ENCODE data around the gene ZNF488.
A peak's percentile ranks its signal among the peaks of the same experiment; 100 is the strongest.

Gene ZNF488

GRCh38 chr10:47384148-47384921 is at the start of gene ZNF488:
ZNF488 (minus strand) TSS chr10:47384293; CDS start chr10:47368829, 15,464 bp downstream.
- H3K9me2 ChIP-seq (replicated peaks; ENCODE audit: low read depth, low read length) = no peaks in the 10 kb centered on the region
- H3F3A ChIP-seq (ENCODE audit: low read depth) = no peaks in the 10 kb centered on the region
- H3K79me2 ChIP-seq (ENCODE audit: insufficient read depth, low read length) = no peaks in the 10 kb centered on the region
- peak within 1 kb of the TSS; percentile 57 for H3K9ac ChIP-seq (ENCODE audit: low read depth, low read length, poor library complexity, severe bottlenecking)
- peak within 1 kb of the TSS; percentile 74 for H3K4me3 ChIP-seq (ENCODE audit: low read length, poor library complexity, severe bottlenecking)
- peaks cover 14% of the 10 kb centered on the region for H3K4me1 ChIP-seq (ENCODE audit: insufficient read depth, low read length, poor library complexity, severe bottlenecking)
- no peaks in the 10 kb centered on the region for H4K20me1 ChIP-seq (ENCODE audit: insufficient read depth, low read length, poor library complexity, severe bottlenecking)
- H3K36me3 ChIP-seq (ENCODE audit: insufficient read depth, low read length) = no peaks in the 10 kb centered on the region
- no peak for TF ChIP-seq CTCF (conservative IDR thresholded peaks at IDR 0.05; ENCODE audit: low read length)
- no peak for TF ChIP-seq EZH2phosphoT487 (IDR thresholded peaks at IDR 0.05; ENCODE audit: borderline replicate concordance)
- peak within 1 kb of the TSS; percentile 93 for H2AFZ ChIP-seq (ENCODE audit: low read length)
- H3K9me3 ChIP-seq (ENCODE audit: insufficient read depth, low read depth, low read length) = no peaks in the 10 kb centered on the region
- H3K27me3 ChIP-seq (ENCODE audit: insufficient read depth, low read length, poor library complexity, severe bottlenecking) = peaks cover 7% of the 10 kb centered on the region
- H3K4me2 ChIP-seq (ENCODE audit: low read depth, low read length, poor library complexity, severe bottlenecking) = peak within 1 kb of the TSS; percentile 79

- Histone ChIP-seq H3K36me3 (ENCODE audit: insufficient read depth, low read length) (no peaks in the 10 kb centered on the region), H2AFZ (ENCODE audit: low read length) (no peak overlapping the region), H3F3A (ENCODE audit: low read depth) (no peaks in the 10 kb centered on the region), H3K9me2 (replicated peaks; ENCODE audit: low read depth, low read length) (no peaks in the 10 kb centered on the region), H3K9ac (ENCODE audit: low read depth, low read length, poor library complexity, severe bottlenecking) (no peak overlapping the region), H3K4me1 (ENCODE audit: insufficient read depth, low read length, poor library complexity, severe bottlenecking) (no peaks in the 10 kb centered on the region), H3K4me3 (ENCODE audit: low read length, poor library complexity, severe bottlenecking) (no peak overlapping the region), H3K9me3 (ENCODE audit: insufficient read depth, low read depth, low read length) (no peaks in the 10 kb centered on the region), H4K20me1 (ENCODE audit: insufficient read depth, low read length, poor library complexity, severe bottlenecking) (no peaks in the 10 kb centered on the region), H3K27me3 (ENCODE audit: insufficient read depth, low read length, poor library complexity, severe bottlenecking) (no peaks in the 10 kb centered on the region), H3K79me2 (ENCODE audit: insufficient read depth, low read length) (no peaks in the 10 kb centered on the region), H3K4me2 (ENCODE audit: low read depth, low read length, poor library complexity, severe bottlenecking) (no peak overlapping the region)
- TF ChIP-seq EZH2phosphoT487 (IDR thresholded peaks at IDR 0.05; ENCODE audit: borderline replicate concordance) = no peak
- no peak for TF ChIP-seq CTCF (conservative IDR thresholded peaks at IDR 0.05; ENCODE audit: low read length)
Measured at GRCh38 chr10:47425813-47426419, 41.8 kb upstream of the ZNF488 start.

- no peaks in the 10 kb centered on the region for H3K79me2 ChIP-seq (ENCODE audit: insufficient read depth, low read length)
- no peaks in the 10 kb centered on the region for H3K36me3 ChIP-seq (ENCODE audit: insufficient read depth, low read length)
- H3F3A ChIP-seq (ENCODE audit: low read depth) = no peaks in the 10 kb centered on the region
- H3K4me2 ChIP-seq (ENCODE audit: low read depth, low read length, poor library complexity, severe bottlenecking) = no peak overlapping the region
- no peak overlapping the region for H3K4me3 ChIP-seq (ENCODE audit: low read length, poor library complexity, severe bottlenecking)
- H2AFZ ChIP-seq (ENCODE audit: low read length) = no peak overlapping the region
- no peak for TF ChIP-seq EZH2phosphoT487 (IDR thresholded peaks at IDR 0.05; ENCODE audit: borderline replicate concordance)
- TF ChIP-seq CTCF (conservative IDR thresholded peaks at IDR 0.05; ENCODE audit: low read length) = no peak
- H3K27me3 ChIP-seq (ENCODE audit: insufficient read depth, low read length, poor library complexity, severe bottlenecking) = no peaks in the 10 kb centered on the region
- H4K20me1 ChIP-seq (ENCODE audit: insufficient read depth, low read length, poor library complexity, severe bottlenecking) = no peaks in the 10 kb centered on the region
- no peaks in the 10 kb centered on the region for H3K9me2 ChIP-seq (replicated peaks; ENCODE audit: low read depth, low read length)
- no peak overlapping the region for H3K9ac ChIP-seq (ENCODE audit: low read depth, low read length, poor library complexity, severe bottlenecking)
- no peaks in the 10 kb centered on the region for H3K4me1 ChIP-seq (ENCODE audit: insufficient read depth, low read length, poor library complexity, severe bottlenecking)
- no peaks in the 10 kb centered on the region for H3K9me3 ChIP-seq (ENCODE audit: insufficient read depth, low read depth, low read length)
Measured at GRCh38 chr10:47424231-47424630, 40.1 kb upstream of the ZNF488 start.

Measured in Loucy (cell line).